Measurements from ENCODE around the gene ARHGAP19.
"Not testable (repeated sequence)": the region's sequence is repeated elsewhere in the genome, so short reads cannot be mapped to it uniquely, and the experiment has no call there.

Gene ARHGAP19

GRCh38 chr10:97267671-97268070 is 24.8 kb downstream of the ARHGAP19 start:
- DNase-seq (ENCODE audit: extremely low spot score), result no peak
- CTCF ChIA-PET, result interaction anchor here (3.3 kb wide), 1 partner anchor 11 kb away, joined by 12 read pairs; no protein-coding TSS in a partner anchor
- TF ChIP-seq FOXM1 (IDR thresholded peaks at IDR 0.05; ENCODE audit: borderline replicate concordance), result no peak
- TF ChIP-seq ZNF384 (IDR thresholded peaks at IDR 0.05), result no peak
- no peak for TF ChIP-seq SP1 (IDR thresholded peaks at IDR 0.05)
- no peak for TF ChIP-seq ARNT (IDR thresholded peaks at IDR 0.05)
- no peak for TF ChIP-seq FOXA1 (IDR thresholded peaks at IDR 0.05)
- no peak for TF ChIP-seq TARDBP (IDR thresholded peaks at IDR 0.05)
- no peak for TF ChIP-seq NFRKB (IDR thresholded peaks at IDR 0.05)
- TF ChIP-seq BHLHE40 (IDR thresholded peaks at IDR 0.05; ENCODE audit: borderline replicate concordance), result no peak
- no peak for TF ChIP-seq FOXK2 (IDR thresholded peaks at IDR 0.05)
- no peak for TF ChIP-seq PKNOX1 (IDR thresholded peaks at IDR 0.05)
- TF ChIP-seq ELF4 (IDR thresholded peaks at IDR 0.05), result no peak
- no peak for TF ChIP-seq LEF1 (IDR thresholded peaks at IDR 0.05; ENCODE audit: borderline replicate concordance)
- TF ChIP-seq HDGF (IDR thresholded peaks at IDR 0.05; ENCODE audit: borderline replicate concordance), result no peak
- TF ChIP-seq SUZ12 (IDR thresholded peaks at IDR 0.05), result no peak
- no peak for TF ChIP-seq L3MBTL2 (conservative IDR thresholded peaks at IDR 0.05)
- TF ChIP-seq CTBP1 (IDR thresholded peaks at IDR 0.05; ENCODE audit: borderline replicate concordance), result no peak
- POLR2A ChIA-PET, result no interaction called here

DNA sequence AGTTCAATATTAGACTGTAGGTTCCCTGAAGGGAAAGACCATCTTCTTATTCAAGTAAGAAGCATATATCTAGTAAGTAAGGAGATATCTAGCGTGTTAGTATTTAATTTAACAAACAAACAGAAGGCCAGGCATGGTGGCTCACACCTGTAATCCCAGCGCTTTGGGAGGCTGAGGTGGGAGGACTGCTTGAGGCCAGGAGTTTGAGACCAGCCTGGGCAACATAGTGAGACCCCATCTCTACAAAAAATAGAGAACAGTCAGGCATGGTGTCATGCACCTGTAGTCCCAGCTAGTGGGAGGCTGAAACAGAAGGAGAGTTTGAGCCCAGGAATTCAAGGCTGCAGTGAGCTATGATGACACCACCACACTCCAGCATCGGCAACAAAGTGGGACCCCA is 27.3 kb downstream of the ARHGAP19 start:
- POLR2A ChIA-PET, result not testable (repeated sequence)

GRCh38 chr10:97263971-97264370 is 28.5 kb downstream of the ARHGAP19 start:
- no peak for DNase-seq (ENCODE audit: extremely low spot score)
- CTCF ChIA-PET, result interaction anchor here (1.0 kb wide), 1 partner anchor 15 kb away, joined by 4 read pairs; no protein-coding TSS in a partner anchor
- TF ChIP-seq L3MBTL2 (conservative IDR thresholded peaks at IDR 0.05), result no peak
- TF ChIP-seq NFRKB (IDR thresholded peaks at IDR 0.05), result no peak
- TF ChIP-seq SP1 (IDR thresholded peaks at IDR 0.05), result no peak
- TF ChIP-seq PKNOX1 (IDR thresholded peaks at IDR 0.05), result no peak
- no peak for TF ChIP-seq FOXM1 (IDR thresholded peaks at IDR 0.05; ENCODE audit: borderline replicate concordance)
- no peak for TF ChIP-seq SUZ12 (IDR thresholded peaks at IDR 0.05)
- no peak for TF ChIP-seq ELF4 (IDR thresholded peaks at IDR 0.05)
- no peak for TF ChIP-seq LEF1 (IDR thresholded peaks at IDR 0.05; ENCODE audit: borderline replicate concordance)
- TF ChIP-seq BHLHE40 (IDR thresholded peaks at IDR 0.05; ENCODE audit: borderline replicate concordance), result no peak
- no peak for TF ChIP-seq FOXK2 (IDR thresholded peaks at IDR 0.05)
- no peak for TF ChIP-seq FOXA1 (IDR thresholded peaks at IDR 0.05)
- no peak for TF ChIP-seq HDGF (IDR thresholded peaks at IDR 0.05; ENCODE audit: borderline replicate concordance)
- no peak for TF ChIP-seq CTBP1 (IDR thresholded peaks at IDR 0.05; ENCODE audit: borderline replicate concordance)
- TF ChIP-seq TARDBP (IDR thresholded peaks at IDR 0.05), result no peak
- TF ChIP-seq ARNT (IDR thresholded peaks at IDR 0.05), result no peak
- no peak for TF ChIP-seq ZNF384 (IDR thresholded peaks at IDR 0.05)
- POLR2A ChIA-PET, result no interaction called here

More for the DNA sequence above, 27.3 kb downstream of the ARHGAP19 start:
- DNase-seq (ENCODE audit: extremely low spot score), result not testable (repeated sequence)
- CTCF ChIA-PET, result interaction anchor here (3.3 kb wide), 1 partner anchor 14 kb away, joined by 12 read pairs; no protein-coding TSS in a partner anchor

GRCh38 chr10:97261656-97262055 is 30.8 kb downstream of the ARHGAP19 start:
- no peak for DNase-seq (ENCODE audit: extremely low spot score)
- no peak for TF ChIP-seq CTBP1 (IDR thresholded peaks at IDR 0.05; ENCODE audit: borderline replicate concordance)
- TF ChIP-seq ZNF384 (IDR thresholded peaks at IDR 0.05), result no peak
- TF ChIP-seq FOXM1 (IDR thresholded peaks at IDR 0.05; ENCODE audit: borderline replicate concordance), result no peak
- TF ChIP-seq NFRKB (IDR thresholded peaks at IDR 0.05), result no peak
- no peak for TF ChIP-seq SUZ12 (IDR thresholded peaks at IDR 0.05)
- no peak for TF ChIP-seq HDGF (IDR thresholded peaks at IDR 0.05; ENCODE audit: borderline replicate concordance)
- TF ChIP-seq PKNOX1 (IDR thresholded peaks at IDR 0.05), result no peak
- no peak for TF ChIP-seq SP1 (IDR thresholded peaks at IDR 0.05)
- TF ChIP-seq ARNT (IDR thresholded peaks at IDR 0.05), result no peak
- no peak for TF ChIP-seq FOXK2 (IDR thresholded peaks at IDR 0.05)
- no peak for TF ChIP-seq L3MBTL2 (conservative IDR thresholded peaks at IDR 0.05)
- TF ChIP-seq LEF1 (IDR thresholded peaks at IDR 0.05; ENCODE audit: borderline replicate concordance), result no peak
- TF ChIP-seq TARDBP (IDR thresholded peaks at IDR 0.05), result no peak
- TF ChIP-seq BHLHE40 (IDR thresholded peaks at IDR 0.05; ENCODE audit: borderline replicate concordance), result no peak
- no peak for TF ChIP-seq ELF4 (IDR thresholded peaks at IDR 0.05)
- ChIA-PET POLR2A (no interaction called here), CTCF (no interaction called here)

DNA sequence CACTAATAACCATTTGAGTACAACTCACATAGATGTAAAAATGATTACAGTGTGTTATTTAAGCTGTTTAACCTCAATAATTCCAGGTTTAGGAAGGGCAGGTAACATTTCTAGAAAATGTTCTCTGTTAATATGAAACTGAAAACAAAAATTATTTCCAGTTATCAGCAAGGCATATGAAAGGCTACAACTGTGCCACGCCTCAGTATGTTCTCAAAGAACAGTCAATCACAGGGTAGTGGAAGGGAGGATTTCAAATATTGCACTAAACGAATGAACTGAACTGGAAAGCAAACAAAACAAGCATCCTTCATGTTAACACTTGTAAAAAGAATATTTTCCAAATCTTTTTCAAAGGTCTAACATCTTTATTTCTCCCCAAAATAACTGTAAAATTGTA is 31.3 kb downstream of the ARHGAP19 start:
- ChIA-PET POLR2A (no interaction called here), CTCF (interaction anchor here (0.6 kb wide), 1 partner anchor 18 kb away, joined by 4 read pairs; no protein-coding TSS in a partner anchor)
- DNase-seq (ENCODE audit: extremely low spot score), result no peak
- TF ChIP-seq SP1 (IDR thresholded peaks at IDR 0.05) (no peak), L3MBTL2 (conservative IDR thresholded peaks at IDR 0.05) (no peak), BHLHE40 (IDR thresholded peaks at IDR 0.05; ENCODE audit: borderline replicate concordance) (no peak), FOXK2 (IDR thresholded peaks at IDR 0.05) (no peak), SUZ12 (IDR thresholded peaks at IDR 0.05) (no peak), FOXA1 (IDR thresholded peaks at IDR 0.05) (no peak)

- no peak for DNase-seq (ENCODE audit: extremely low spot score)
- TF ChIP-seq FOXK2 (IDR thresholded peaks at IDR 0.05), result no peak
- no peak for TF ChIP-seq CTBP1 (IDR thresholded peaks at IDR 0.05; ENCODE audit: borderline replicate concordance)
- POLR2A ChIA-PET, result no interaction called here
- CTCF ChIA-PET, result no interaction called here
Observed at GRCh38 chr10:97259119-97259518, 33.3 kb downstream of the ARHGAP19 start.

- ChIA-PET CTCF (no interaction called here), POLR2A (no interaction called here)
- DNase-seq (ENCODE audit: extremely low spot score), result no peak
- TF ChIP-seq ELF4 (IDR thresholded peaks at IDR 0.05), result no peak
- TF ChIP-seq ZNF384 (IDR thresholded peaks at IDR 0.05), result no peak
- TF ChIP-seq FOXK2 (IDR thresholded peaks at IDR 0.05), result no peak
- no peak for TF ChIP-seq TARDBP (IDR thresholded peaks at IDR 0.05)
- TF ChIP-seq BHLHE40 (IDR thresholded peaks at IDR 0.05; ENCODE audit: borderline replicate concordance), result no peak
- no peak for TF ChIP-seq FOXA1 (IDR thresholded peaks at IDR 0.05)
- no peak for TF ChIP-seq ARNT (IDR thresholded peaks at IDR 0.05)
- no peak for TF ChIP-seq NFRKB (IDR thresholded peaks at IDR 0.05)
- no peak for TF ChIP-seq CTBP1 (IDR thresholded peaks at IDR 0.05; ENCODE audit: borderline replicate concordance)
- no peak for TF ChIP-seq PKNOX1 (IDR thresholded peaks at IDR 0.05)
Observed at GRCh38 chr10:97256356-97256755, 36.1 kb downstream of the ARHGAP19 start.
